ENCODE measurements around the gene ETFDH.
"Not testable (repeated sequence)": the region's sequence is repeated elsewhere in the genome, so short reads cannot be mapped to it uniquely, and the experiment has no call there.

ETFDH gene

GRCh38 chr4:158678767-158679166, 6.7 kb downstream of the ETFDH start:
- TF ChIP-seq, protein P1, sequence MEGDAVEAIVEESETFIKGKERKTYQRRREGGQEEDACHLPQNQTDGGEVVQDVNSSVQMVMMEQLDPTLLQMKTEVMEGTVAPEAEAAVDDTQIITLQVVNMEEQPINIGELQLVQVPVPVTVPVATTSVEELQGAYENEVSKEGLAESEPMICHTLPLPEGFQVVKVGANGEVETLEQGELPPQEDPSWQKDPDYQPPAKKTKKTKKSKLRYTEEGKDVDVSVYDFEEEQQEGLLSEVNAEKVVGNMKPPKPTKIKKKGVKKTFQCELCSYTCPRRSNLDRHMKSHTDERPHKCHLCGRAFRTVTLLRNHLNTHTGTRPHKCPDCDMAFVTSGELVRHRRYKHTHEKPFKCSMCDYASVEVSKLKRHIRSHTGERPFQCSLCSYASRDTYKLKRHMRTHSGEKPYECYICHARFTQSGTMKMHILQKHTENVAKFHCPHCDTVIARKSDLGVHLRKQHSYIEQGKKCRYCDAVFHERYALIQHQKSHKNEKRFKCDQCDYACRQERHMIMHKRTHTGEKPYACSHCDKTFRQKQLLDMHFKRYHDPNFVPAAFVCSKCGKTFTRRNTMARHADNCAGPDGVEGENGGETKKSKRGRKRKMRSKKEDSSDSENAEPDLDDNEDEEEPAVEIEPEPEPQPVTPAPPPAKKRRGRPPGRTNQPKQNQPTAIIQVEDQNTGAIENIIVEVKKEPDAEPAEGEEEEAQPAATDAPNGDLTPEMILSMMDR (IDR thresholded peaks at IDR 0.05), result no peak
- Histone ChIP-seq H3K27me3 (no peaks in the 10 kb centered on the region), H3K36me3 (peaks cover 18% of the 10 kb centered on the region), H3K9me3 (no peaks in the 10 kb centered on the region), H3K4me3 (ENCODE audit: low read depth in 1 of 2, low read length in 1 of 2) (no peak overlapping the region), H3K27ac (no peak overlapping the region), H3K4me1 (ENCODE audit: control insufficient read depth in 1 of 2, insufficient read depth in 1 of 2, low read depth in 1 of 2, low read length in 1 of 2) (no peaks in the 10 kb centered on the region)

DNA sequence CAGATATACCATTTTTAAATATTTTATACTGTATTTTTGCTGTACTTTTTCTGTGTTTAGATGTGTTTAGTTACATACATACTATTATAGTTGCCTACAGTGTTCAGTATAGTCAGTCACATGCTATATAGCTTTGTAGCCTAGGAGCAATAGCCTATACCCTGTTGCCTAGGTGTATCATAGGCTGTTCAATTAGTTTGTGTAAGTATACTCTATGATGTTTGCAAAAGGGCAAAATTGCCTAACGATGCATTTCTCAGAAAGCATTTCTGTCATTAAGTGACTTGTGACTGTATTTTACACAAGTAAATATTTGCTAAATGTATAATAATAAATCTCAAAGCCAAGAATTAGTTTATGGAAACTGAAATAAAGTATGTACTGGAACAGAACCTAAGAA, 9.5 kb downstream of the ETFDH start:
- Histone ChIP-seq H3K4me1 (ENCODE audit: control insufficient read depth in 1 of 2, insufficient read depth in 1 of 2, low read depth in 1 of 2, low read length in 1 of 2) (no peaks in the 10 kb centered on the region), H3K4me3 (ENCODE audit: low read depth in 1 of 2, low read length in 1 of 2) (no peak overlapping the region), H3K9me3 (no peaks in the 10 kb centered on the region), H3K27ac (no peak overlapping the region), H3K27me3 (no peaks in the 10 kb centered on the region), H3K36me3 (peaks cover 40% of the 10 kb centered on the region)
- TF ChIP-seq, protein P1 (IDR thresholded peaks at IDR 0.05), result no peak

- TF ChIP-seq, protein P1 (IDR thresholded peaks at IDR 0.05), result no peak
- H3K36me3 ChIP-seq, result peaks cover 43% of the 10 kb centered on the region
Measured at GRCh38 chr4:158682066-158682465, 10.0 kb downstream of the ETFDH start.

DNA sequence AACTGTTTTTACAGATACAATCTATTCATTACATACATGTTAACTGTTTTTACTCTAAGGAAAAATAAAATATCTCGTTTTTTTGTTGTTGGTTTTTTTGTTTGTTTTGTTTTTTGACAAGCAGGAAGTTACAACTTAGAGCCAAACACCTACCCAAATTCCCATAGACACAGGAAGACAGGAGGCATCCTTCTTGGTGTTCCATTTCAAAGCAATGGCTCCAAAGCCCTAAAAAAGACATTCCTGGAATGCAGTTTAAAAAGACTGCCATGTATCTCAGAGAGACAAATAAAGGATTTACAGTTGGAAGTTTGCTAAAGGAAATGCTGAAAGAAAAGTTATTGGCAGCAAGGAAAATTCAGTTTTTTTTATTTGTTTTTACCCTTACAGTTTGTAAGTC, 16.7 kb downstream of the ETFDH start:
- H3K27me3 ChIP-seq, result no peaks in the 10 kb centered on the region
- peaks cover 59% of the 10 kb centered on the region for H3K36me3 ChIP-seq
- no peaks in the 10 kb centered on the region for H3K9me3 ChIP-seq
- H3K4me1 ChIP-seq (ENCODE audit: control insufficient read depth in 1 of 2, insufficient read depth in 1 of 2, low read depth in 1 of 2, low read length in 1 of 2), result no peaks in the 10 kb centered on the region
- TF ChIP-seq, protein P1 (IDR thresholded peaks at IDR 0.05), result no peak
- no peak overlapping the region for H3K27ac ChIP-seq
- H3K4me3 ChIP-seq (ENCODE audit: low read depth in 1 of 2, low read length in 1 of 2), result no peak overlapping the region

More at GRCh38 chr4:158682066-158682465, 10.0 kb downstream of the ETFDH start:
- H3K4me3 ChIP-seq (ENCODE audit: low read depth in 1 of 2, low read length in 1 of 2), result no peak overlapping the region
- H3K9me3 ChIP-seq, result no peaks in the 10 kb centered on the region
- no peaks in the 10 kb centered on the region for H3K27me3 ChIP-seq
- H3K27ac ChIP-seq, result no peak overlapping the region
- H3K4me1 ChIP-seq (ENCODE audit: control insufficient read depth in 1 of 2, insufficient read depth in 1 of 2, low read depth in 1 of 2, low read length in 1 of 2), result no peaks in the 10 kb centered on the region

- Histone ChIP-seq H3K27me3 (no peaks in the 10 kb centered on the region), H3K9me3 (no peaks in the 10 kb centered on the region), H3K4me1 (ENCODE audit: control insufficient read depth in 1 of 2, insufficient read depth in 1 of 2, low read depth in 1 of 2, low read length in 1 of 2) (no peaks in the 10 kb centered on the region), H3K27ac (no peak overlapping the region), H3K4me3 (ENCODE audit: low read depth in 1 of 2, low read length in 1 of 2) (no peak overlapping the region), H3K36me3 (peaks cover 82% of the 10 kb centered on the region)
- TF ChIP-seq, protein P1 (IDR thresholded peaks at IDR 0.05), result no peak
Measured at GRCh38 chr4:158704274-158704673, 32.2 kb downstream of the ETFDH start.

DNA sequence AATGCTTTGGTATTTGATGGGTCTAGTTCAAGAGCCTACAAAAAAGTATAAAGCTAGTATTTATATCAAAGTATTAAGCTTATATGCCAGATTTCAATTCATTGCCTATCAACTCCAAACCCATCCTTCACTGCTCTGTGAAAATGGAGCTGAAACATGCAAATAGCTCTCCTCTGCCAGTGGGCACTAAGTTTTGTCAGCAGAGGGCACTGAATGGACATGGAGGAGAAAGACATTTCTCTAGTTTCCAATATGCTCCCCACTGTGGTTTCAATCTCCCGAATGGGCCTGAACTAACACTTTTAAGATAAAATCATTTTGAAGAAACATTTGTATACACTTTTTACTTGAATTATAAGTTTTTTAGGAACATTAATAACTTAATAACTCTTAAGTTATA, 38.7 kb downstream of the ETFDH start:
- Histone ChIP-seq H3K27ac (no peak overlapping the region), H3K36me3 (peaks cover 78% of the 10 kb centered on the region), H3K4me3 (ENCODE audit: low read depth in 1 of 2, low read length in 1 of 2) (no peak overlapping the region), H3K9me3 (no peaks in the 10 kb centered on the region), H3K27me3 (no peaks in the 10 kb centered on the region), H3K4me1 (ENCODE audit: control insufficient read depth in 1 of 2, insufficient read depth in 1 of 2, low read depth in 1 of 2, low read length in 1 of 2) (peaks cover 15 to 17% of the 10 kb centered on the region in 2 experiments)
- TF ChIP-seq, protein P1 (IDR thresholded peaks at IDR 0.05), result no peak

DNA sequence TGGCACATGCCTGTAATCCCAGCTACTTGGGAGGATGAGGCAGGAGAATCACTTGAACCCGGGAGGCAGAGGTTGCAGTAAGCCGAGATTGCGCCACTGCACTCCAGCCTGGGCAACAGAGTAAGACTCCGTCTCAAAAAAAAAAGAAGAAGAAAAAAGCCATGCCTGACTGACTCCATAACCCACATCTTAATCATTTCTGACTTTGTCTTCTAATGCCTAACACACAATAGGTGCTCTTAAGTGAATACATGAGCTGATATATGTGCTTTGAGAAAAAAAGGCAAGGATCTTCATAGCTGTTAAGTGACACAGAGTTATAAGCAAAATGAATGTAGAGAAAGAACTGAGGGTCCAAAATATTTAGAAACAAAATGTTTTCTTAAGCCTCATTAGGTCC, 40.5 kb downstream of the ETFDH start:
- peaks cover 76% of the 10 kb centered on the region for H3K36me3 ChIP-seq
- H3K4me3 ChIP-seq (ENCODE audit: low read depth in 1 of 2, low read length in 1 of 2); H3K9me3 ChIP-seq; H3K27me3 ChIP-seq; H3K27ac ChIP-seq: not testable (repeated sequence)
- peaks cover 15 to 17% of the 10 kb centered on the region in 2 experiments for H3K4me1 ChIP-seq (ENCODE audit: control insufficient read depth in 1 of 2, insufficient read depth in 1 of 2, low read depth in 1 of 2, low read length in 1 of 2)
